HG03439 (cell line): ENCODE results near the gene JAM2.
A peak's percentile ranks its signal among the peaks of the same experiment; 100 is the strongest.
"Not testable (repeated sequence)": the region's sequence is repeated elsewhere in the genome, so short reads cannot be mapped to it uniquely, and the experiment has no call there.

Experiments used
- ATAC-seq: cut with Tn5 transposase; IDR thresholded peaks from one replicate; pipeline ENCODE4 v1.9.1; 2021; ENCODE audit warnings: mild to moderate bottlenecking, moderate library complexity; ENCODE audit not compliant: unreplicated experiment

Gene JAM2

GRCh38 chr21:25638660-25639550, at the start of gene JAM2:
Gene JAM2, plus strand, starts transcription at chr21:25639258. Its CDS starts 564 bp downstream, at chr21:25639822.
- ATAC-seq: peak; percentile 57

GRCh38 chr21:25589887-25590286, 49.2 kb upstream of the JAM2 start:
- ATAC-seq: no peak

GRCh38 chr21:25607151-25608043, 31.7 kb upstream of the JAM2 start, which contains the start of gene MRPL39:
Gene MRPL39, minus strand, starts transcription at chr21:25607481. Its CDS starts 6 bp downstream, at chr21:25607475.
- ATAC-seq: peak; percentile 94

GRCh38 chr21:25608044-25608737, 30.9 kb upstream of the JAM2 start:
- ATAC-seq: peak; percentile 86

- no peak for ATAC-seq
Measured at GRCh38 chr21:25614441-25614840, 24.6 kb upstream of the JAM2 start.

- no peak for ATAC-seq
Measured at GRCh38 chr21:25615880-25616279, 23.2 kb upstream of the JAM2 start.

GRCh38 chr21:25619198-25619597, 19.9 kb upstream of the JAM2 start:
- ATAC-seq: no peak

GRCh38 chr21:25624511-25624910, 14.5 kb upstream of the JAM2 start:
- ATAC-seq: no peak

GRCh38 chr21:25625036-25625435, 14.0 kb upstream of the JAM2 start:
- ATAC-seq: no peak

- not testable (repeated sequence) for ATAC-seq
Measured at GRCh38 chr21:25625776-25626555, 13.1 kb upstream of the JAM2 start.

- no peak for ATAC-seq
Measured at GRCh38 chr21:25626757-25627156, 12.3 kb upstream of the JAM2 start.

GRCh38 chr21:25632296-25632695, 6.8 kb upstream of the JAM2 start:
- no peak for ATAC-seq

GRCh38 chr21:25635310-25635709, 3.7 kb upstream of the JAM2 start:
- ATAC-seq: no peak

GRCh38 chr21:25636727-25637126, 2.3 kb upstream of the JAM2 start:
- ATAC-seq: no peak

- ATAC-seq: no peak
Measured at GRCh38 chr21:25637851-25638659, 1.0 kb upstream of the JAM2 start.

- ATAC-seq: peak; percentile 76
Measured at GRCh38 chr21:25639551-25640201, 618 bp downstream of the JAM2 start.

GRCh38 chr21:25640202-25640942, 1.3 kb downstream of the JAM2 start:
- peak; percentile 25 for ATAC-seq

- ATAC-seq: no peak
Measured at GRCh38 chr21:25640943-25641292, 1.9 kb downstream of the JAM2 start.
